ENCODE measurements around the gene RNASE11.
"Not testable (repeated sequence)": the region's sequence is repeated elsewhere in the genome, so short reads cannot be mapped to it uniquely, and the experiment has no call there.

RNASE11 gene

DNA sequence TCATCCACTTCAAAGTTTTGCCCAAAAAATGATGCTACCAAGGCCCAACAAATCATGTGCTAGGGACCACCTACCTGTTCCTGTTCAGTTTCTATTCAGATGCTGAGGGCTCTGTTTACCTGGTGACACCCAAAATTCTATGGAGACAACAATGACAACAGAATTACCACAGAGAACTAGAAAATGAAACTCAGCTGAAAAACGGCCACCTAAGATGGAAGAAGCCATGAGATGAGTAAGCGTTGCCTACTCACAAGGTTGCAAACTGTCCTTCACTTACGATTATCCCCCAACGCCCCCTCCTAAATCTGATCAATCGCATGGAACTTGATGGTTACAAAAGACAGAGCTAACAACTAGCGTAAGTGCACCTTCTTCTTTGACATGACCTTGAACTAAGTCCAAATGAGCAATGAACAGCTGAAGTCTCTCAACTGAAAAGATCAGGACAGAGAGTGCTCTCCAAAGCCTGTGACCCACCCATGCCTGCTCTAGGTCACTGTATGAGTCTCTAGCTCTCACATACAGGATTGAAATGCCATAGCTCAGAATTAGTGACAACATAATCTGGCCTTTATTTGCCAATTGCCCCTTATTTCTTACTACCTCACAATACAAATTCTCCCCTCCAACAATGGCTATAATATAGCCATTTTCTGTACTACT lies at the start of gene RNASE11:
TSS of gene RNASE11 (minus strand) at position 513 of the 666 bp plus-strand sequence.
- DNase-seq: no peak

DNA sequence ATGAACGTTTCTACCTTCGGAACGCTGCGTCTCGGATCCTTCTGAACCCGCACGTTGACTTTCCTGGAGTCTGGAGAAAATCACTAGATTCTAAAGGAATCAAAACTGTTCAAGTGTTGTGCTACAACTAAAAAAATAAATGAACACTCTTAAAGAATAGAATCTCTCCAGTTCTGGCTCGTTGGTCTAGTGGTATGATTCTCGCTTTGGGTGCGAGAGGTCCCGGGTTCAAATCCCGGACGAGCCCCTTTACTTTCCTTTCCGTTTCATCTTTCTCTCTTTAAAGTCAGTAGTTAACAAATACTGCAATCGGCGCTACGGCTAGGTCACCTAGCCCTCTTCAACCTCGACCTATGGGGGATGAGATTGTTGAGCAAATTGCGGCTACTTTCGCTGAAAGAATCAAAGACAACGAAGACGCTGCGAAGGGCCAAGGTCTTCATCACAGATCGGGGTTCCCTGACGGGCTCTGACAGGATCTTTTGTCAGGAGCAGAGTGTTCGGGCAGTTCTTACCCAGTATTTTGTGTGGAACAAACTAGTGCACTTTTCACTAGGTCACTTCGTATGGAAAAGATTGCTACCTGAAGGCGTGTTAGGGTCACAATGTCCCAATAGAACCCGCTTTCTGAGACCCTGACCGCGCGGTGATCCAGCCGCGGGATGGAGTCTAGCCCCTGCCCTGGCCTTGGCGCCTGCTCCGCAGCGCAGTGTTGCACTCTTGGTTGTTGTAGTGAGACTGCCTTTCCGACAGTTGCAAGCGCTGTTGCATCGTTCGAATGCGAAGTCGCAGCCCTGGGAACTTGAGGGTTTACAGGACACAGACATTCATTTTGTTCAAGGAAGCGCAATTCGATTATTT lies 45.3 kb upstream of the RNASE11 start:
- peak; percentile 83 for DNase-seq

DNA sequence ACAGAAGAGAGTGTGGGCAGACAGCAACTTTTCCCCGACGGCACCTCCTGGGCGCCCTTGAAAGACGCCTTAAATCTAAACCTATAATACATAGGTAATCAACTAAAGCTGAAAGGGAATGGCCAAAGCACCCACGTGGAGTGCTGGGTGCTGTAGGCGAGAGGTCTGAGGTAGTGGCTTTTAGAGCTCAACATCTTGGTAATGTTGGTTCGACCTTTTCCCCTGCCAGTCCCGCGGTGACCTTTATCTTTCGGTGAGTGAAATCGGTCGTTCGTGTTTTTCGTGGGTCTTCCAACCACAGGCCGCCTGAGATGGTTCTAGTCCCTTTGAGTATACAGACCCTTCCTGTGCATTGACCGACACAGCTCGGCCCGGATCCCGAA lies 44.6 kb upstream of the RNASE11 start:
- peak; percentile 64 for DNase-seq

DNA sequence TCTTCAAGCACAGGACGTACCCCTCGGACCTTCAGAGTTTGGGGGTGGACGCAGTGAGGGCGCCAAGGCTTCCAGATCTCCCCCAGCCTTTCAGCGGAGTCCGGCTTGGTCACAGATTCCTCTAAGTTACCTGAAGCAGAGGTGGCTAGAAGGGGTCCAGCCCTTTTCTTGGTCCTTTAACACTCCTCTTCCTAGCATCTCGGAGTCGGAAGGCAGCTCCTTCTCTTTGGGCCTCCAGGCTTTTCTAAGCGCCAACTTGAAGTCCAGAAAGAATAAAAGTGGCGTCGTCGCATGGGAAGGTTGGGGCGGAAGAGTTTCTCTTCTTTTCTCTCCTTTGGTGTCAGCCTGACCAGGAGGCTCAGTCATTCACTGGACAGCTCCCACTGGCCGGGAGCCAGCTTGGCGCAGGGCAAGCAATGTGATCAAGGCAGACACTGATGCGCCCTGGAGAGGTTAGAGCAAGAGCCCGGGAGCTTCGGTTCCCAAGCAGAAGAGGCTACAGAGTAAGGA lies 44.1 kb upstream of the RNASE11 start:
- peak; percentile 65 for DNase-seq

DNA sequence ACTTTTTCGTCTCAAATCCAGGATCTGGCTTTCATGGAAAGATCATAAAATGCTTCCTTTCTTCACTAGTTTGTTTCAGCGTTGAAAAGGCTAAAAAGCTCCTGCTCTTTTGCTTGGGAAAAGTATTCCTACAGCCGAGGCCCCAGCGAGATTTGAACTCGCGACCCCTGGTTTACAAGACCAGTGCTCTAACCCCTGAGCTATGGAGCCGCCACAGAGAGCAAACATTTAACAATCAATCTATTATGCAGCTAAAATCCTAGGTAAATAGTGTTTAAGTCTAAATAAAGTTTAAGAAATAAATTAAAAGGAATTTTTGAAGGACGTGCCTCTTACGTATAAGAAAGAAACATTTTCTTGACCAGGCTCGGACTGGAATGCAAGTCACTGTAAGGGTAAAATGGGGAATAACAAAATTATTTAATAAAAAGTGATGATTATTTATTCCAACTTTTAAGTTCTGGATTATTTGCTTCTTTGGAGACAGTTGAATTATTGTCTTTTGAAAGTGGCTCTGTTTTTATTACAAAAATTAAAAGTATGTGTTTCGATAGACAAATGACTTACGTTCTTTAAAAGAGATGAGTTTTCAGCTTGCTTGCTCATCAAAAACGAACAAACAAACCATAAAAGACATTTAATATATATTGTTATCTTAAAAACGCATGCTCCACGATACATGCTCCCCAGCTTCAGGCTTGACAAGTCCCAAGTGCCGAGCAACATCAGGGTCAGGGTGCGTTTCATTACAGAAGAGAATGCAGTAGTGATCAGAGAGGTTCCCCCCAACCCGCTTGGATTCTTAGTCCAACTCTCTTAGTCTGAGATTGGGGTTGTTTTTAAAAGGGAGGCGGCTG lies 43.5 kb upstream of the RNASE11 start:
- peak; percentile 80 for DNase-seq

DNA sequence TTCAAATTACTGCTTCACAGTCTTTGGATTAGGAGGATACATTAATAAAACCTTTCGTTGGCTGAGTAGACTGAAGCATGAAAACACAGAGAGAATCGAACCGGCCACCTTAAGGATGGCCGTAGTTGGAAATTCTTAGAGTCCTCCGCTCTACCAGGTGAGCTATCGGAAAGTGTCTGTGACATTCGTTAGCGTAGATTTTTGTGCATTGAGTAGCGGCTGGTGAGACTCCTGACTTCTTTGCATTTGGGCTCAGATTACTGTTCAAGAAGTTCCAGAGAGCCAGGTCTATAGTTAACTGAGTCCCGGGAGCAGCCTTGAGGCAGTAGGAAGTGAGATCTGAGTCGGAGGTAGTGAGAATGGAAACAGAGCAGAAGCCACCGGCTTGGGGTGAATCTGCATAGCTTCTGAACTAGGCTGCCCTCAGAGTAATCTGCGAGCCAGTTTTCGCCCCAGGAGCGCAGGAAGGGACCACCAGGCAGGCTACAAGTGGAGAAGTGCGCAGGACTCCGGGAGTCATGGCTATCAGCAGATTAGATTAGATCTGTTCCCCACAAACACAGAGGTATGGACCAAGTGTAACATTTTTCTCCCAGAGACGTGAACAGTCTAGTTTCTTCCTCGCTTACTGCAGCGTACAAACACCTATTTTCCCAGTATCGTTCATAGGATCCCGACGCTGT lies 42.7 kb upstream of the RNASE11 start:
- DNase-seq: peak; percentile 66

DNA sequence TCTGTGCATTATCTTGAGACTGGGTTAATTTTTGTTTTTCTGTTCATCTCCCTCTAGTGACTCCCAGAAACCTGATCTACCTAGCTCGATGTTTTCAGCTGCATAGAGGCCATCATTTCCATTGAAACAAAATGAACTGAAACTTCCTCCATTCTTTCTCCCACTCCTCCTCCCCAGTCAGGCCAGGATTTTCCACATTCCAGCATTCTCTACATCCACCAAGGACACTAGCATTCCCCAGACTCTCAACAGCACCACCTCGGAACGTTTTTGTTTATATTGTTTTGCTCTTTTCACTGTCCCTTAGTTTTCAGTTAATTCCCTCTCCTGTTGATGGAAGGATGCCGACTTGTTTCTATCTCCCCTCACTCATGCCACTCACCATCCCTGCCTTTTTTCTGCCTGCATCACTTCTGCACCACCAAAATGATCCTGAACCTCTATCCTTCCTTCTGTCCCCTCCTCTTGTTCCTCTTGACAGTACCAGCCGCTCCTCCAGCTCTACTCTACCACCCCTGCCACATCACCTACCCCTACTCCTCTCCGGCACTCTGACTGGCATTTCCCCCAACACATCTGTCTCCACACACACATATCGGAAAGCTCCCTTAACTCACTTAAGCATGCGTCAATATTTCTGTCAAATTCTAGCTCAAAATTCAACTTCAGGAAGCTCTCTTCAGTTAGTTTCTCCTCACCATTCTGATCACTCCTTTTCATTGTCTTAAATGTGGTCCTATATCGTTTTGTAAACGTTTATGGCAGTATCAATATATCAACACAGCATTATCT lies 40.5 kb upstream of the RNASE11 start:
- no peak for DNase-seq

DNA sequence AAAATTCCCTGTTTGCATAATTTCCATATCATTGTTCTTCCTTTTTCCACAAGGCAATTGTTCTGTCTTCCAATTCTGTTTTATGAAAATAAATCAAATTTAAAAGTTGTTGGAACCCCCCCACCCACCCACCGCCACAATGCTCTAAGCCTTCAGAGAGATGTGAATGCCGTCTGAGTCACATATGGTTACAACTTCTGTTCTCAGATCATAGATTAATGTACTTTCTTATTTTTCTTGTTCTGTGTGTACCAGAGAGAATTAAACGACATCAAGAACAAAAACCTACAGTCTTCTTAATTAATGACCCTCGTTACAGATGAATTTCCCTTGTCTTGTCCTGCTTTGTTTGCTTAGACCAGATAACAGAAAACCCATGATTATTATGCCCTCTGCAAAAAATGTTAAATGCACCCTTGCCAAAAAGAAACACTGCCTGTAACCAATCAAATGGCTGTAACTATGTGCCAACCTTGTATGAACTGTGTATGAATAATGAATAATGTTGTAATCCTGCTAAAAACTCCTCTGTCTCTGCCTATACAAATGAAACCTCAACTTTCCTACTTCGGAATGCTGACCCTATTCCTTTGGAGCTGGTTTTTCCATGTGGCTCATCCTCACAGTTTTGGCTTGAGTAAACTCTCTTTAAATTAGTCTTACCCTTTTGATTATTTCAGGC lies 39.7 kb upstream of the RNASE11 start:
- DNase-seq: no peak

DNA sequence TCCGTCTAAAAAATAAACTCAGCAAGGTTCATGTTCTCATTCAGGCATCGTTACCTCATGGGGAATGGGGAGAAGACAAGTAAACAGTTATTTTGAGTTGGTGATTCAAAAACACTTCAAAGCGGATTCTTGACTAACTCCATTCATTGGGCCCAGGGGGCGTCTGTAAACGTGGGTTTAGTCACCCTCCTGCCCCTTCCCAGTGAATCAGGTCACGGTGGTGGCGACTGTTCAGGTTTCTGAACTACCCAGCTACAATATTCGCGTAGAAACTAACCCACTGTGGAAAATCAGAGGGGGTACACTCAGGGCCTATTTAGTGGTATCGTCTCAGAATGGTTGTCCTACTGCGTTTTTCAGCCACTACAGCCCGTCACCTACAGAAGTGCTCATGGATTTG lies 38.5 kb upstream of the RNASE11 start:
- DNase-seq: no peak

DNA sequence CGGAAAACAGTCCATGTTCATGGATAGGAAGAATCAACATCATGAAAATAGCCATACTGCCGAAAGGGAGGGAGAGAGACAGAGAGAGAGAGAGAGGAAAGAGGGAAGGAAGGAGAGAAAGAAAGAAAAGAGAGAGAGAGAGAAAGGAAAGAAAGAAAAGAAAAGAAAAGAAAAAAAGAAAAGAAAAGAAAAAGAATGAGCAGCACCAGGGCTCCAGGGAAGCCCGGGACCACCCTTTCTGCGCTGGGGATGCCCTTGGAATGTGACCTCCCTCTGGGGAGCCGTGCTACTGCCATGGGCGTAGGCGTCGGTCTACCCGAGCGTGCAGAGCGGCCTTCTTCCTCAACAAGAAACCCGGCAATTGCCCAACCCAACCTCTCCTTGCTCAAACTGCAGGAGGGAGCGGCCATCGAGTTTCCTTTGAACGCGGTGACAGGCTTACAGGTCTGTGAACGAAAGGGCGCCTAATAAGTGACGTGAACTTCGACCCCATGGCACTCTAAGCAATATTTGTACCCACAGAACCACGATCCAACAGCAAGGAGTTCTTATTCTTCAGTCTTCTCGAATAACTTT lies 36.8 kb upstream of the RNASE11 start:
- peak; percentile 76 for DNase-seq

DNA sequence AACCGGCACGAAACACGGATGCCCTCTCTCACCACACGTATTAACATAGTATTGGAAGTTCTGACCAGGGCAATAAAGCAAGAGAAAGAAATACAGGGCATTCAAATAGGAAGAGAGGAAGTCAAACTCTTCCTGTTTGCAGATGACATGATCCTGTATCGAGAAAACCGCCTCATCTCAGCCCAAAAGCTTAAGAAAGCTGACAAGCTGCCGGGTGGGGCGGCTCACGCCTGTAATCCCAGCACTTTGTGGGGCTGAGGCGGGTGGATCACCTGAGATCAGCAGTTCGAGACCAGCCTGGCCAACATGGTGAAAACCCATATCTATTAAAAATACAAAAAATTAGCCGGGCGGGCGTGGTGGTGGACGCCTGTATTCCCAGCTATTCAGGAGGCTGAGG lies 36.0 kb upstream of the RNASE11 start:
- DNase-seq: no peak

DNA sequence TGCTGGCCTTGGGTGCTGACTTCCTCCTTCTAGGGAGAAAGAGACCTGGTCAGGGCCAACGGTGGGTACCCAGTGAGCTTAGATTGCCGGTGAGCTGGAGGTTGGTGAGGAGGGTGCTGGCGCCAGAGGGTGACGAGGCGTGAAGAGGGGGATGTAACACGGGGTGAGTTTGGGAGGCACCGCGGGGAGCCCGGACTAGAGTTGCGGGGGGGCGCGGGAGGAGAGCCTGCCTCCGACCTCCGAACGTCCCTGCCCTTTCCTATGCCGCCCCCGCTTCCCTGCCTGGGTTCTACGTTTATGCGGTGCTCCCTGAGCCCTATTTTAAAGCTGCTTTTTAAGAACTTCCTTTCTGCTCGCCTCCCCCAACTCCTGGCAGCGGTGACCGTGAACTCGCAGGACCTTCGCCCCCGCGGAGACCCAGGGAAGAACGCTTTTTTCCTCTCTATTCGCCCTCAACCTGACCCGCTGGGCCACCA lies 35.1 kb upstream of the RNASE11 start:
- no peak for DNase-seq

DNA sequence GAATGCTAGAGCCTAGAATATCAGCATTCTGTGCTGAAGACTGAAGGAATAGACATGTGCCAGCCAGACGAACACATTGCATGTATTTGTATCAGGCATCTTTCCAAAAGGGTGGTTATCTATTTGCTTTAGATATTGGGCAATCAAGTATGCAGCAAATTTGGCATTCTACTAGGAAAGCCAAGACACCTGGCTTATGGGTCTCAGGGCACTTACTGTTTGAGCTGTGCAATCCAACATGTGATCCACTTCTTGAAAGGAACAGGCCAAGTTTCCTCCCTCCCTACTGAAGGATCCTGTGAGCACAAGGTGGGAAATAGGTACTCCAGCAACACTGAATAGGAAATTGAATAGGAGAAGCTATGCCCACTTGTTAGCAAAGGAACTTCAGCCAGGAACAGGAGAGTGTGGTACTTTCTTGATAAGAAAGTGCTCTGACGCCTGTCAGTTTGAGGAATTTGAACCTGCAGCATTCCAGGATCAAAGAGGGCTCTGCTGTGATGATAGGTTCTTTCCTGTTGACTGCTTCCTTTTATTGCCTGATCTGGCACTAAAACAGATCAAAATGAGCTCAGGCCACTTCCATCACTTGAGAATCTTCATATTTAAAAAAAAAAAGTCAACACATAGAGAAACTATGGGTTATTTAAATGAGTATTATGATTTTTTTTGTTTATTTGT lies 33.1 kb upstream of the RNASE11 start:
- DNase-seq: no peak

DNA sequence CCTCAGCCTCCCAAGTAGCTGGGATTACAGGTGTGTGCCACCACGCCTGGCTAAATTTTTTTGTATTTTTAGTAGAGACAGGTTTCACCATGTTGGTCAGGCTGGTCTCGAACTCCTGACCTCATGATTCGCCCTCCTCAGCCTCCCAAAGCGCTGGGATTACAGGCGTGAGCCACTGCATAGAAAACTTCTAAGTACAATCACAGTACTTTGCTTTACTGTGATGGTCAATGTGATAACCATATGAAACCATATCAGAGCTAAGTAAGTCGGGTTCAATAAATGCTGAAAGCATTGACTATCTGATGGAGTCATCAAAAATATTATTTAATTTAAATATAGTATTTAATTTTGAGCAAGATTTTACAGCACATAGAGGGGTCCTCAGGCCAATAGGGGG lies 31.9 kb upstream of the RNASE11 start:
- DNase-seq: not testable (repeated sequence)

DNA sequence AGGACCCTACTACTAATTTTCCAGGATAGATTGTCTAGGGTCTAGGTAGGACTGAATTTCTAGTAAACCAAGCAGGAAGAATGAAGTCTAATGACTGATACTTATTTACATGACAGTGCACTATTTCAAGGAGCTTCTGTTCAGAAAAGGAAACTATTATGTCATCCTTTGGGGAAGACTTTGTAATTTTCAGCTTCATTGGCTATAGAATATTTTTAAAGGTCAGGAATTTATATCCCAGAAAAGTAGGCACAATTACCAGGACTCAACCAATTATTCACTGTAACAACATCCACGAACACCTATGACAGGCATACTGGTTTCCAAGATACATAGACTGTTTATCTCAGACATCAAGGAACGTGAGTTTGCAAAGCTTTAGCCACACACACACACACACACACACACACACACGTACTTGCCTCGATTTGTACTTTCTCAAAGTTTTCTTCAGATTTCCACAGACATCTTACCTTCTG lies 30.5 kb upstream of the RNASE11 start:
- no peak for DNase-seq

DNA sequence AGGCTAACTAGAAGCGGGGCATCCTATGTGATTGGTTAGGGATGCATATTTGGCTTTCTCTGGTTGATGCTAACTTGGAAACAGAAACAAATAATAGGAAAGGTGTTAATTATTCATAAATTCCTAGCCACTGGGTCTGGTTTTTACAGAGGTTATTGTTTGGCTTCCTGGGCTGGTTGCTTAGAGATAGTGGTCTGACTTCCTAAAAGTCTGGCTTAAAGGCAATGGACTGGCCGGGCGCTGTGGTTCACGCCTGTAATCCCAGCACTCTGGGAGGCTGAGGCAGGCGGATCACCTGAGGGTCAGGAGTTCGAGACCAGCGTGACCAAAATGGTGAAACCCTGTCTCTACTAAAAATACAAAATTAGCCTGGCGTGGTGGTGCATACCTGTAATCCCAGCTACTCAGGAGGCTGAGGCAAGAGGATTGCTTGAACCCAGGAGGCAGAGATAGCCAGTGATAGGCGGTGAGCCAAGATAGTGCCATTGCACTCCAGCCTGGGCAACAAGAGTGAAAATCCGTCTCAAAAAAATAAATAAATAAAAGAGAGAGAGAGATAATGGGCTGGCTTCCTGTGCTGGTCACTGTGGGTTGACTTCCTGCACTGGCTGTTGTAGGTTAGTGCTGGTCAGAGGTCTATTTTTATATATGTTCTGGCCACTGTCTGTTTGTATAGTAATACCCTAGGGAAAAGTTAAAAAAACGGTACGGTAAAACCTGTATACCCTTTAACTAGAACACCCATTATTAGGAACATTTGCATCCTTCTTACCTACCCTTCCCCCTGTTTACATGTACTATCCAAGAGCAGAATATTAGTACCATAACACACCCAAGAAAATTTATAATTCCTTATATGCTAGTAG lies 29.6 kb upstream of the RNASE11 start:
- DNase-seq: no peak

DNA sequence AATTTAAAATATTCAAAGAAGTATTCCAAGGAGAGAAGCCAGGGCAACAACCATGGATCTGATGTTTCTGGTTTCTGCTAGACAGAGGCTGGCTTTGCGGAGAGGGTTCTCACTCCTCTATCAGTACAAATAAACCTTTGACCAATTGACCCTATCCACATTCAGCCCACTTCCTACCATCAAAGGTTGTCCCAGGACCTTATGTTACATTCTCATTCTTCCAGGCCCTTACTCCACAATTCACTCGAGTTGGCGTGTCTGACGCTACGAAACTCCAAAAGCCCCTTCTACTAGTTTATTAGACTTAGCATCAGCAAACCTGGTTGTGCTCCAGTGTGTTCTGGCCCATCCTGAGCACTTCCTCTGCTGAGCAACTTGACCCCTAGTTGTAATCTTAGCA lies 28.2 kb upstream of the RNASE11 start:
- DNase-seq: no peak

DNA sequence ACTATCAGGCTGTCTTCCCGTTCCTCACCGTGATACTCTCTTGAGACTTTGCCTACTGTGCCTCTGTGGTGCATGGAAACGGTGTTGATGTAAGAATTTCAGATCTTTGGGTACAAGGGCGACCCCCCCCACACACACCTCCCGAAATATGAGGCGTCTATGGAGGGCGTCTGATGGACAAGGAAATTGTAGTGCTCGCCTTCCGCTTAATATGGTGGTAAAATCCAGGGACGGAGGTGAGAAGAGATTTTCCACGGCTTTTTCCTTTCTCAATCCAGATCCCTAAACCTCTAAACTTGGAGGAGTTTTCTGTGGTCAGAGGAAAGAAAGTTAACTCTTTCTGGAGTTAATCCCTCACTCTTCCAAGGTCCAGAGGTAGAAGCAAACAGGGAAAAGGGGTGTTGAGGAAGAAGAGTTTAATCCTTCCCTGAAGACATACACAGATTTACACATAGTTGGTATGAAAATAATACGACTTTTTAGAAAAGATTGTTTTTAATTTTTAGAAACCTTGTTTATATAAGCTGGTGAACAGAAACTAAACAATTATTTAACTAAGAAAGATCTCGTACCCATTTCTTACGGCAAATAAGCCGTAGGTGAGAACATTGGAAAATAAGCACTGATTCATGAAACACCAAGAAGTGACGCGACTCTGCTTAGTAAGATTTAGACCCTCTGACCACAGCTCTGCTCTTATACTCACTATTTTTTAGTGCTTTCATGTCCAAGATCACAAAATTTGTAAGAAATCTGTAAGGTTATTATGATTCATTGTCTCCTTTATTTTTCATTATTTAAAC lies 26.4 kb upstream of the RNASE11 start:
- no peak for DNase-seq

Data from activated effector memory CD4-positive, alpha-beta T cell treated with anti-CD3 and anti-CD28 coated beads, Interleukin-2, amount 50 U/mL, for 16 hours (primary cell).